ENCODE data around the gene RBBP6.

DNA sequence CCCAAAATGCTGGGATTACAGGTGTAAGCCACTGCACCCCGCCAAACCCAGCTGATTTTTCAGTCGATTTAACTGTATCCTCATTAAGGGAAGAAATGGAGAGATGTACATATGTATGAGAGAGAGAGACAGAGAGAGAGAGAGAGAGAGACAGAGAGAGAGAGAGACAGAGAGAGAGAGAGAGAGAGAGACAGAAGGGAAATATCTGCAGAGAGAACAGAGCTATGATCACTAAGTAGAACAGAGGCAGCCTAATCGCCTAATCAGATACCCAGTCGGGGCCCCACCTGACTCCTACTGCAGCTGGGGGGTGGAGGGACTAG lies 70.0 kb downstream of the RBBP6 start:
- no peak for TF ChIP-seq ZNF274 (IDR thresholded peaks at IDR 0.05; ENCODE audit: low read depth, low read length)
- TF ChIP-seq YY1 (IDR thresholded peaks at IDR 0.05; ENCODE audit: insufficient read depth, insufficient read length): no peak

Data from NT2/D1 (cell line).